Upper lobe of left lung (tissue), 4 donors: ENCODE data around the gene PTPRM.

Source experiments
- EP300 ChIP-seq, 4 donors: sonication (generic); formaldehyde crosslinking; IDR thresholded peaks; one replicate each; pipeline ENCODE4 v1.5.1; 2017; ENCODE audit warnings: antibody characterized with exemption in 4 of 4, control low read depth in 2 of 4
- POLR2A ChIP-seq, 4 donors: fragments of 450-650 bp; IDR thresholded peaks; one replicate each; pipeline ENCODE4 v1.5.1; 2016 to 2017; ENCODE audit warnings: antibody characterized with exemption in 4 of 4, mild to moderate bottlenecking in 2 of 4
- TF ChIP-seq, protein P1 (sequence below), 6 experiments: fragments of 450-650 bp in 4 of 6; fragments of 200-600 bp in 2 of 6; sonication (generic) in 2 of 6; IDR thresholded peaks; one replicate each; pipeline ENCODE4 v1.5.1; 2016 to 2019; ENCODE audit warnings: antibody characterized with exemption in 6 of 6

GRCh38 chr18:8450013-8450412 is 882.9 kb downstream of the PTPRM start:
- TF ChIP-seq, protein P1, sequence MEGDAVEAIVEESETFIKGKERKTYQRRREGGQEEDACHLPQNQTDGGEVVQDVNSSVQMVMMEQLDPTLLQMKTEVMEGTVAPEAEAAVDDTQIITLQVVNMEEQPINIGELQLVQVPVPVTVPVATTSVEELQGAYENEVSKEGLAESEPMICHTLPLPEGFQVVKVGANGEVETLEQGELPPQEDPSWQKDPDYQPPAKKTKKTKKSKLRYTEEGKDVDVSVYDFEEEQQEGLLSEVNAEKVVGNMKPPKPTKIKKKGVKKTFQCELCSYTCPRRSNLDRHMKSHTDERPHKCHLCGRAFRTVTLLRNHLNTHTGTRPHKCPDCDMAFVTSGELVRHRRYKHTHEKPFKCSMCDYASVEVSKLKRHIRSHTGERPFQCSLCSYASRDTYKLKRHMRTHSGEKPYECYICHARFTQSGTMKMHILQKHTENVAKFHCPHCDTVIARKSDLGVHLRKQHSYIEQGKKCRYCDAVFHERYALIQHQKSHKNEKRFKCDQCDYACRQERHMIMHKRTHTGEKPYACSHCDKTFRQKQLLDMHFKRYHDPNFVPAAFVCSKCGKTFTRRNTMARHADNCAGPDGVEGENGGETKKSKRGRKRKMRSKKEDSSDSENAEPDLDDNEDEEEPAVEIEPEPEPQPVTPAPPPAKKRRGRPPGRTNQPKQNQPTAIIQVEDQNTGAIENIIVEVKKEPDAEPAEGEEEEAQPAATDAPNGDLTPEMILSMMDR (IDR thresholded peaks at IDR 0.05), result peak in 3 of 6 experiments; percentile 21 to 42 (median 31)
- no peak for TF ChIP-seq EP300 (IDR thresholded peaks at IDR 0.05)
- no peak for TF ChIP-seq POLR2A (IDR thresholded peaks at IDR 0.05)
